GM21737 (cell line): ENCODE data around the gene AUNIP.
A peak's percentile ranks its signal among the peaks of the same experiment; 100 is the strongest.

Experiments used
- ATAC-seq: cut with Tn5 transposase; IDR thresholded peaks from one replicate; pipeline ENCODE4 v1.9.1; 2021; ENCODE audit warnings: mild to moderate bottlenecking, moderate library complexity; ENCODE audit not compliant: unreplicated experiment

AUNIP gene

GRCh38 chr1:25889470-25889869, 30.2 kb upstream of the AUNIP start:
- ATAC-seq = no peak

DNA sequence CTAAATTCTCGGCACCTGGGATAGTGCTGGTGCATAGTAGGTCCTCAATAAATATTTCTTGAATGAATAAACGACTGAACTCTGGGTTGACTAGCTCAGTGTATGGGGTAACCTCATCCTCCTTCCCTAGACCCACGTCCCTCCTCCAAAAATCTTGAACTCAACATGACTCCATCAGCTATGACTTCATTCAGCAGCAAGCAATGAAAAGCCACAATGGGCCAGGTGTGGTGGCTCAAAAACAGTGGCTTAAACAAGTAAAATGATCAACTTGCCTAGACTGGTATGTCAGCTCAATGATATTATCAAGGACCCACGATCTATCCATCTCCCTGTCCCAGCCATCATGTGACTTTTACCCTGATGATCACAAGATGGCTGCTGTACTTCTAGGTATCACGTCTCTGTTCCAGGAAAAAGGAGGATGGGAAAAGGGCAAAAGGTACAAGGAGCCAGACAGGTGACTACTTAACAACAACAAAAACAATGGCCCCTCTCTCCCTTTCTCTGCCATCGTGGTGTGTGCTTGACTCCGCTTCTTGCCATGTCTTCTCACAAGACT, 29.2 kb upstream of the AUNIP start:
- no peak for ATAC-seq

DNA sequence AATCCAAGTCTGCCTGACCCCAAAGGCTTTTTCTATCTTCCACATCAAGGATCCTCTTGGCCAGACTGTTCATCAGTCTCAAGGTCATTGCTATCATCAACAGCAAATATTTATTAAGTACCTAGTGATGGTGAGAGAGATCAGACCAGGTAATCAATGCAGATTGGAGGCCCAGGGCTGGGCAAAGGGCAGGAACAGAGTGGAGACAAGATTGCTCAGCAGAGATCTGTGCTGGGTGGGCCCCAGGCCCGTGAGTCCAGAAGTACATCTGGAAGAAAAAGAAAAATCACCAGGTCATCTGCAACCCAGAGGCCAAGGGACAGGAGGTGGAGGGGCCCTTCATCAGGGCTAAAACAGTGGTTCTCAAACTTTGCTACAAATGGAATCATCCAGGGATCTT, 26.3 kb upstream of the AUNIP start:
- ATAC-seq = no peak

DNA sequence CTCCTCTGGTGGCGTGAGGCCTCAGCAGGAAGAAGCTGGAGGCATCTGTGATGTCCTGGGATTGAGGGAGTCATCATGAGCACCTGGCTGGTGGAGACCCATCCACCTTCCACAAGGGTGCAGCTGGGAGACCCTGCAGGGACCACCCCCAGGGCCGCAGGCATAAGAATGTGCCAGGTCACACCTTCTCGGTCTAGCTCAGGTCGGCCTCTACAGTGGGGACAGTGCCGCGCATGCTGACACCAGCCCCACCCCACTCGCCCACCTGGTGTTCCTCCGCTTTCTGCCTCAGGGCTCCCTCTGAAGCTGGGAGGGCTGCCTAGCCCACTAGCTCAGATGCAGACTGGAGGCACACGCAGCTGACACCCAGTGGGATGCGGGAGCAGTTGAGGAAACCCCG, 22.0 kb upstream of the AUNIP start:
- ATAC-seq = no peak

DNA sequence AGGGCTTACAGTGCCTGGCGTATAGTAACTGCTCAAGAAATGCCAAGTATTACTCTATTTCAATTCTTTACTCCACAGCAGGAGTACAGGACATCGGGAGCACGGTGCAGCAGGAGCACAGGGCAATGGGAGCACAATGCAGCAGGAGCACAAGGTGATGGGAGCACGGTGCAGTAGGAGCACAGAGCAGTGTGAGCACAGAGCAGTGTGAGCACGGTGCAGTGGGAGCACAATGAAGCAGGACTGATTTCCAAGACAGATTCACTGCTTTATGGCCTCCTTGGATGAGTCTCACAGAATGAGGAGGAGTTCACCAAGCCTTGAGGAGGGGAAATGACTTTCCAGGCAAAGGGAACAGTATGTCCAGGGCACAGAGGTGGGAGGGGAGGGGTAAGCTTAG, 21.3 kb upstream of the AUNIP start:
- no peak for ATAC-seq

GRCh38 chr1:25879675-25880074, 20.4 kb upstream of the AUNIP start:
- ATAC-seq = no peak

GRCh38 chr1:25878690-25879089, 19.4 kb upstream of the AUNIP start:
- no peak for ATAC-seq

DNA sequence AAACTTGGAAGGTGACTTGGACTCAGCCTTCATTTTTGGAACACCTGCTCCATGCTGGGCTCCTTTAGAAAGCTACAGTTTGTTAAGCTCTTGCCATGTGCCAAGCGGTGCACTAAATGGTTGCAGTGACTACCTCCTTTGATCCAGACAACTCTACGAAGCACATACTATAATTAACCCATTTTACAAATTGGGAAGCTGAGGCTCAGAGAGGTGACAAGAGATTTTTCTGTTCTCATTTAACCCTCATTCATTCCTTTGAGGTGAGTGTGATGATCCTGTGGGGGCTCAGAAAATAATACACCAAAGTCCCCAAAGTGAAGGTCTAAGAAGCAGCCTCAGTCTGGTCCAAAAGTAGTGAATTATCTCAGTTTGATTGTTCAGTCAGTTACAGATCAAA, 17.9 kb upstream of the AUNIP start:
- ATAC-seq = no peak

DNA sequence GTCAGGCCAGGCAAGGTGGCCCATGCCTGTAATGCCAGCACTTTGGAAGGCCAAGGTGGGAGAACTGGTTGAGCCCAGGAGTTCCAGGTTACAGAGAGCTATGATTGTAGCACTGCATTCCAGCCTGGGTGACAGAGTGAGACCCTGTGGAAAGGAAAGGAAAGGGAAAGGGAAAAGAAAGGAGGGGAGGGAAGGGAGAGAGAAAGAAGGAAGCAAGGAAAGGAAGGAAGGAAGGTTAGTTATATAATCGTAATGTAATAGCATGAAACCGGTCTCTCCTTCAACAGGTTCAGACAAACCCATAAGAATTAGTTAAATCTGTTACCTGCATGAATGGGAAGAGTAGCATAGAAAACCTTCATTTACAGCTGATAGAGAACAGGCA, 17.4 kb upstream of the AUNIP start:
- ATAC-seq = no peak

GRCh38 chr1:25875856-25876692, 16.8 kb upstream of the AUNIP start:
- ATAC-seq = peak; percentile 18

DNA sequence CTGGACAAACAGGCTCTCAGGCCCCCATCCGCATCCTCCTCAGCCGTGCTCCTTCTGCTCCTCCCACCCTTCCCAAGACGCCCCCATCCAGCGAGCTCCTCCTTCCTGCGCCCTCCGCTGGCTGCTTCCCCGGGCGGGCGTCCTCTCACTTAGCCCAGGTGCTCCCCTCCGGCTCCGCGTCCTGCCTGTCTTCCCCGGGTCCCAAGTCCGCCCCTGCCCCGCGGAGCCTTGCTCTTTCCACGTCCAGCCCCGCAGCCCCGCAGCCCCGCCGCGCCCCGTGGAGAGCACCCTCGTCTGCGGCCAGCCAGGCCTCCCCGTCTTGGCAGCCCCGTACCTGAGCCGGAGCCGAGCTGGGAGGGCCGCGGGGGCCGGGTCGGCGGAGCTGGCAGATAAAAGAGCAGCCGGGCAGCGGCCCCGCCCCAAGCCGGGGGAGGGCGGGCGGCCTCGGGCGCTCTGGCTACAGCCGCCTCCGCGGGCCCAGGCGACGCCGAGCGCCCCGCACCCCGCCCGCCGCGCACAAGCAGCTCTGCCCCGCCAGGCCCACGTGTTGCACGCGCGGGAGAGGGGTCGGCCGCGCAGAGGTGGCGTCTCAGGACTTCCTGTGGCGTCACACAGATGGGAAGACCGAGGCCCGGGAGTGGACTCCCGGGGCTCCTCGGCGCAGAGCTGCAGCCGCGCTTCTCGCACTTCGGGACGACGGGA, 16.0 kb upstream of the AUNIP start, which contains the start of gene PAQR7:
Gene PAQR7 (minus strand): TSS at position 555 of the 702 bp plus-strand sequence. CDS start 11,869 bp downstream, outside the sequence.
- peak; percentile 56 for ATAC-seq

GRCh38 chr1:25874635-25875153, 15.4 kb upstream of the AUNIP start:
- no peak for ATAC-seq

DNA sequence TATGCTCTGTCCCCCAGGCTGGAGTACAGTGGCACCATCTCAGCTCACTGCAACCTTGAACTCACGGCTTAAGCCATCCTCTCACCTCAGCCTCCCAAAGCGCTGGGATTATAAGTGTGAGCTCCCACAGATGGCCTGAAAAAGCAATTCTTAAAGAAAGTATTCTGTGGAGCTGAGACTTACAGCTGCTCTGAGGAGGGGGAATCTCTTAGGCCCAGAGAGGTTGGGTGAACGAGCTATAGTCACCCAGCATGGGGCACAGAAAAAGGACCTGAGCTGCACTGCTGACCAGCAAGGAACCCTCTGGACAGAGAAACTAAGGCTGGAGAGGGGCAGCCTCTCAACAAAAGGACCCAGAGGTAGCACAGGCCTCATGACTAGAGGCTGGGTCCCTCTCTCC, 15.0 kb upstream of the AUNIP start:
- no peak for ATAC-seq

DNA sequence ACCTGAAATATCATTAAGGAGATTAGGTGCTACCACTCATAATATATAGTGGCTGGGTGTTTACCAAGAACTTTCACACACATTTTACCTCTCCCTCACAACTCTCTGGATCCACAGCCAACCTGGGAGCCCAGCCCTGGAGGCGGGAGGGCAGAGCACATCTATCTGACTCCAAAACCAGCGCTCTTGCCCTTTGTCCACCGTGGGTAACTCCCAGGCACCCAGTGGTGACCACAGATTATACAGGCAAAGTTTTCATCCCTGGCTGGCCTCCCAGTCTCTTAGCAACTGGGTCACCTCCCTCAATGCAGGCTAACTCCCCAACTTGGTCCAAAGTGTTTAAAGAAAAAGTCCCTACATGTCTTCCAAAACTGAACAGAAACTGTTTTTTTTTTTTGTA, 13.9 kb upstream of the AUNIP start:
- no peak for ATAC-seq

DNA sequence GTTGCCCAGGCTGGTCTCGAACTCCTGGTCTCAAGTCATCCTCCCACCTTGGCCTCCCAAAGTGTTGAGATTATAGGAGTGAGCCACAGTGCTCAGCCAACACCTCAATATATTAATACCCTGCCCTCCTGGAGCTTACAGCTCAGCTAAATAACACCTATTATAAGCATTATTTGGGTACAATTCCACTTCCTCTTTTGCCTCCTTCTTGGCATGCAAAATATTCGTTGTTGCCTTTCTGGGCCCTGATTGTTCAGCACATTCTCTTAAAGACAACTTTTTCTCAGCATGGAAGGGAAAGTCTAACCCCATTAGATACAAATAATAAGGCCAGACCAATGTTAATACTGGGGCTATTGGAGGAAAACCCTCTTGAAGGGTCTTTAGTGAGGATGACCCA, 13.5 kb upstream of the AUNIP start:
- ATAC-seq = no peak

DNA sequence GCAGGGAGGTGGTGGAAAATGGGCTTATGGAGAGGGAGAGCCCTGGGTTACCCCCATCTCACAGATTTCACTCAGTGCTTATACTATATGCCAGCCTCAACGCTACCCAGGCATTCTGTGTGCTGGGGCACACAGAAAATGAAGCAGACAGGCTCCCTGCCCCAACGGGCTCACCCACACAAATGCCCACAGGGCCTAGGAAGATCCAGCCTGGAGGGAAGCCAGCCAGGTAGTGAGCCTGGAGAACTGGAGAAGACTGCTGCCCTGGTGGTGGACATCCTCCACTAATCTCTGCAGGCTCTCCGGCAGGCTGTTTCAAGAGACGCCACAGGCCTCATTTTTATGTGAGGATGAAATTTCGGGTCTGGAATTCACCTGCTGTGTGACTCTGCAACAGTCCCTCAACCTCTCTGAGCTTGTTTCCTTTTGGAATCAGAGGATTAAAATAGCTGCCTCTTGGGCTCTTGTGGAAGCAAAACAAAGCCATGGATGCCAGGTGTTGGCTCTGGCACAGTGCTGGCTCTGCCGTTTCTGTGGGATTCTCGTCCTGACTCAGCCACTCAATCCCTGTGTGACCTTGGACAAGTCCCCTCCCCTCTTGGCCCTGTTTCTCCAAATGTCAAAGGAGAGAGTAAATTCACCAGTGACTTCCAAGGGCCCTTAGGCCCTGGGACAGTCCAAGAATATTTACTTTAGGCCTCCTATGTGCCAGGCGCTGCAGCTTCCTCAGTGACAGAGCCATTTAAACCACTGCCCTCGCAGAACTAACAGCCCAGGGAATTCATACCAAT, 12.6 kb upstream of the AUNIP start:
- no peak for ATAC-seq

GRCh38 chr1:25871086-25871703, 11.9 kb upstream of the AUNIP start:
- ATAC-seq = no peak

GRCh38 chr1:25870614-25871013, 11.4 kb upstream of the AUNIP start:
- ATAC-seq = no peak

DNA sequence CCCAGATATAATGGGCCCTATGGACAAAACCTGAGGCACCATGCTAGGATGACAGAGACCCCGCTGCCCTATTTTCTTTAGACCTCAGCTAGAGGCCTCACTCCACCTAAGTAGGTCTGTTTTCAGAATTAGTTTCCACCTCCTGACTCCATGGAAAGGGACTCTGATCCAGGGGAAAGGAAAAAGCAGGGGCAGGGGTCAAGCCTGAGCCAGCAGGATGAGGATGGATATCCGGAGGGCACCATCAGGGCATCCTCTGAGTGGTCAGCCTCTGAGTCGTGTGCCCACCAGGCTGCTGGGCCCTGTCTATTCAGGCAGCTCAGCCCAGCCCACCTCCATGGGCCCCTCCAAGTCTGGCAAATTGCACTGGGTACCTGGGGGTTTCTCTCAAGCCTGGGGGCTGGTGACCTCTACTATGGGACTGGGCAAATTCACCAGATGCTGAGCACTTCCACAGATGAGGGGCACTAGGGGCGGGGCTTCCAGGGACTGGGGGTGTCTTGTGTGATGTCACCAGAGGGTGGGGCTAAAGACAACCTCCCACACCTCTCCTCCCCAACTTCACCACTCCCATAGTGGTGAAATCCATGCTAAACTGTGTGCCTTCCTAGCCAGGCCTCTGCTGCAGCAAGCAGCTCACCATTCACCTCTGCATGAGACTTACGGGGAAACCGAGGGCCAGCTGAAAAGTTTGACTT, 10.8 kb upstream of the AUNIP start:
- no peak for ATAC-seq
